HG03060 (cell line): Measurements from ENCODE around the gene FALEC.

ENCODE experiments used
- ATAC-seq: cut with Tn5 transposase; IDR thresholded peaks from one replicate; pipeline ENCODE4 v1.9.1; 2021; ENCODE audit warnings: low read depth, moderate number of reproducible peaks; ENCODE audit not compliant: unreplicated experiment

Gene FALEC

GRCh38 chr1:150511551-150511950, 4.0 kb upstream of the FALEC start:
- no peak for ATAC-seq

- no peak for ATAC-seq
Measured at GRCh38 chr1:150511985-150512660, 3.4 kb upstream of the FALEC start.

- ATAC-seq, result no peak
Measured at GRCh38 chr1:150512846-150513245, 2.7 kb upstream of the FALEC start.

GRCh38 chr1:150513351-150513791, 2.2 kb upstream of the FALEC start:
- no peak for ATAC-seq

GRCh38 chr1:150514260-150514659, 1.3 kb upstream of the FALEC start:
- ATAC-seq, result no peak

GRCh38 chr1:150514913-150515327, 632 bp upstream of the FALEC start:
- ATAC-seq, result no peak

GRCh38 chr1:150516050-150516591, 569 bp downstream of the FALEC start:
- ATAC-seq, result no peak

GRCh38 chr1:150516616-150517015, 1.1 kb downstream of the FALEC start:
- ATAC-seq, result no peak

- ATAC-seq, result no peak
Measured at GRCh38 chr1:150521196-150521968, 5.8 kb downstream of the FALEC start.

GRCh38 chr1:150525348-150525747, 9.8 kb downstream of the FALEC start:
- ATAC-seq, result no peak

- no peak for ATAC-seq
Measured at GRCh38 chr1:150528196-150528595, 12.6 kb downstream of the FALEC start.

GRCh38 chr1:150529017-150529416, 13.5 kb downstream of the FALEC start:
- no peak for ATAC-seq

GRCh38 chr1:150530491-150531159, 15.1 kb downstream of the FALEC start:
- ATAC-seq, result no peak

- no peak for ATAC-seq
Measured at GRCh38 chr1:150532860-150533259, 17.3 kb downstream of the FALEC start.

- no peak for ATAC-seq
Measured at GRCh38 chr1:150534002-150534401, 18.4 kb downstream of the FALEC start.

GRCh38 chr1:150535511-150536287, 20.1 kb downstream of the FALEC start:
- no peak for ATAC-seq

- ATAC-seq, result no peak
Measured at GRCh38 chr1:150536836-150537731, 21.5 kb downstream of the FALEC start.

GRCh38 chr1:150537732-150538684, 22.5 kb downstream of the FALEC start:
- no peak for ATAC-seq
